HG02642 (cell line): Measurements from ENCODE around the gene GFRA1.
"Not testable (repeated sequence)": the region's sequence is repeated elsewhere in the genome, so short reads cannot be mapped to it uniquely, and the experiment has no call there.

Experiments
- ATAC-seq: cut with Tn5 transposase; IDR thresholded peaks from one replicate; pipeline ENCODE4 v1.9.1; 2021; ENCODE audit warnings: mild to moderate bottlenecking; ENCODE audit not compliant: unreplicated experiment, poor library complexity

The GFRA1 gene

DNA sequence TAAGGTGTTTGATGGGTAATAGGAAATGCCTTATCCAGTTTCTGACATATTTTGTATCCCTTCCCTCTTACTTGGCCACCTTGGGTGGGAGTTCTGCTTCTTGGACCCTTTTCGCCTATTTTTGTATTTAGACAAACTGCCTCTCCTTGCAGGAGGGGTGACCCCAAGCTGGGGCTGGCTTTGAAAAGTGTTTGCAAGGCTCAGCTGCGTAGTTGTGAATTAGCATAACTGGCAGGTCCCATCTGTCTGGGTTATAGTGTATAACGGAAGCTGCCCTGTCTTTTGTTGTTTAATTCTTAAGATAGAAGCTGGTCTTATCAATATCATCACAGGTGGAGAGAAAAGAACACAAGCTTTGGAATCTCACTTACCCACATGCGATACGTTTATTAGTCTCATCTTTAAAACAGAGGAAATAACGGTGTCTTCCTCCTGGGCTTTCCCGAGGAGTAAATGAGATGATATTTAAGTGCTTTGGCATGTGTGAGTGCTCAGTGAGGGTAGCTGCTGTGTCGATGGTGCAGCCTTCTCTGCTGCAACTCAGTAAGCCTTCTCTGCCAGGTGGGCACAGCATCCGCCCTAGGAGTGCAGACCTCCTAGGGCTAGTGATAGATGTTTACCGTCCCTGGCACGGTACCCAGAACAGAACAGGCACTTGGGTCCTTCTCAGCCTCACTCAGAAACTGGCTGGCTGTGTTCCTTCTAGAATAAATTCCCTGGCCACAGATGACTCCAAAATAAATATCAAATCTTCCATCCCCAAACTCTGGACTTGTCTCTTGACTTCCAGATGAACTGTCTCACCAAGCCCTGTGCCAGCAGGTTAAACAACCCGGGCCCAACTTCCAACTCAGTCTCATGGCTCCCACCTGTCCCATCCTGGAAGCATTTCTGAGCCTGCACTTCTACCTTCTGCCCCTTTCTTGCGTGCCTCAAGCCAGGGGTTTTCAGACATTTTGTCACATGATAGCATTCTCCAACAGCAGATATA is 227.3 kb downstream of the GFRA1 start:
- ATAC-seq = no peak

DNA sequence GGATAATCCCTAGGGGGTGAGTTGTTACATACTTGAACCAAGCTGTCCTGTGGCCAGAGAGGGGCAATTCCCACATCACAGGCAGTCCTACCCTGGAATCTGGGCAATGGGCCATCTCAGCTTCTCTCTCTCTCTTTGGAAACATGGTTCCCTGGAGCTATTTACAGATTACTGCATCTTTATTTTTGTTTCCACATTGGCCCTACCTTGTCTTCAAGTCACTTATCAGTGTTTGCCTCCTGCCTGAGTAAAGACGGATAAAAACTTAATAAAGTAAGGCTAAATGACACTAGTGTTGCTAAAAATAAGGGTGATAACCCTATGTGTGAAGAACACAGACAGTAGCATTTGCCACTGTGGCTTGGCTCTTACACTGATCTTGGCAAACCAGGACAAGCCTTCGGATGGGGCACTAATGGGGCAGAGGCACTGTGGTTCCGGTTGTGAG is 228.2 kb downstream of the GFRA1 start:
- ATAC-seq = no peak

DNA sequence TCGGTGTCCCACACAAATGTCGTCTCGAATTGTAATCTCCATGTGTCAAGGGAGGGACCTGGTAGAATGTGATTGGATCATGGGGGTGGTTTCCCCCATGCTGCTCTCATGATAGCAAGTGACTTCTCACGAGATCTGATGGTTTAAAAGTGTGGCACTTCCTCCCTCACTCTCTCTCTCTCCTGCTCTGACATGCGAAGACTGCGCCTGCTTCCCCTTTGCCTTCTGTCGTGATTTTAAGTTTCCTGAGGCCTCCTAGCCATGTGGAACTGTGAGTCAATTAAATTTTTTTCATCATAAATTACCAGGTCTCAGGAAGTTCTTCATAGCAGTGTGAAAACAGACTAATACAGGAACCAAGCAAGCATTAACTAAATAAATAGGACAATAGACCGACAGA is 229.1 kb downstream of the GFRA1 start:
- no peak for ATAC-seq

DNA sequence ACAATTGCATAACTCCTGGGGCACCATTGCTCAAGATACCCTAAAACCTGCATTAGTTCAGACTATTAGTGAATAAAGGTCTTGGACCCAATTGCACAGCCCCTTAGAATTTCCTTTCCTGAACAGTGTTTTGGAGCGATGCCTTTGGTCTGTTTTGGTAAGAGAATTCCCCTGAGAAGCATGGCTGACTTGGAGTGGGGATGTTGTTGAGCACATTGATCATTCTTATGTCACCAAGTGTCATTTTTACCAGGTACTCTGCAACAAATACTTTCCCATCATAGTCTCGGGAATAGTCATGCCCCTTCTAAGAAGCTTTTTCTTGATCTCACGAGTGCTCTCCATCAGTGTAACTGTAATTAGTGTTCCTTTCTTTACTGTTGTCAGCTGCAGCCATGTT is 229.7 kb downstream of the GFRA1 start:
- ATAC-seq = no peak

DNA sequence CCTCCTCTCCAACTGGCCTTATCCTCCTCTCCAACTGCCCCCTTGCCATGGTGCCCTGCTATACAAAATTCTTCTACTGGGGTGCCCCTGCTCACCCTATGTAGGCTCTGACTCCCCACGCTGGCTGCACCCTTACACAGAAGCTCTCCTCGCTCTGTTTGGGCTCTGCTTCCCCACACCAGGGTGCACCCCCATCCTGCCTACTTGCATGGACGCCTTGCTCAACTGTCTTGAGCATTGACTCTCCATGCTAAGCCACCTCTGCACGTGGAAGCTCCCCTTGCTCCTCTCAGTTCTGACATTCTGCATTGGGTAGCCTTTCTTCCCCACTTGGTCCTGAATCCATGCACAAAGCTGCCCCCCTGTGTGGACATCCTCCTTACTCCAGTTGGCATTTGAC is 231.1 kb downstream of the GFRA1 start:
- no peak for ATAC-seq

DNA sequence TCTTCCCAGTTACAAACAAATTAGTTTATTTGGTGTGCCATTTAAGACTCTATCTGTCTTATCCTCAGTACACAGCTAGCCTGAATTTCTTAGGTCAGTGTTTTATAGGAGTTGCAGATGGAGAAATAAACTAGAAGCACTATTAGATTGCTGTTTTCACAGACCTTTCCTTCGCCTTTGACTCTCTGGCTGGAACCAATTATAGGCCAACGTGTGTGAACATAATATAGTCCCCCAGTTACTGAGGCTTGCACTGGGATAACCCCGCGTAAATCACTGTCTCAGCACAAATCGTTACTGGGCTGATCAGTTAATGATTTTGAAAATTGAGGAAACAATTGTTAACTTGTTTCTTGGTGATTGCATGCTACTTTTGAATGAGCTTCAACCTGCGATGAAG is 233.4 kb downstream of the GFRA1 start:
- ATAC-seq = no peak

DNA sequence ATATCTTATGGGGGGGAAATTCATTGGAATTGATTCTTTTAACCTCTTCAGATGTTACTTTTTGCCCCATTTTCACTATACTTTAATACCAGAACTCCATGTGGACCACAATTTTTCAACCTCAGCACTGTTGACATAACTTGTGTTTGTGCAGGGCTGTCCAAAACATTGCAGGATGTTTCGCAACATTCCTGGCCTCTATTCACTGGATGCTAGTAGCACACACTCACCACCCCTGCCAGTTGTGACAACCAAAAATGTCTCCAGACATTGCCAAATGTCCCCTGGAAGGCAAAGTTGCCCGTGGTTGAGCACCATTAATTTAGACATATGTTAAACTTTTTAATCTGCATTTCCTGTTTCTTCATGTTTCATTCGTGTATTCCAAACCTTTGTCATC is 234.7 kb downstream of the GFRA1 start:
- no peak for ATAC-seq

DNA sequence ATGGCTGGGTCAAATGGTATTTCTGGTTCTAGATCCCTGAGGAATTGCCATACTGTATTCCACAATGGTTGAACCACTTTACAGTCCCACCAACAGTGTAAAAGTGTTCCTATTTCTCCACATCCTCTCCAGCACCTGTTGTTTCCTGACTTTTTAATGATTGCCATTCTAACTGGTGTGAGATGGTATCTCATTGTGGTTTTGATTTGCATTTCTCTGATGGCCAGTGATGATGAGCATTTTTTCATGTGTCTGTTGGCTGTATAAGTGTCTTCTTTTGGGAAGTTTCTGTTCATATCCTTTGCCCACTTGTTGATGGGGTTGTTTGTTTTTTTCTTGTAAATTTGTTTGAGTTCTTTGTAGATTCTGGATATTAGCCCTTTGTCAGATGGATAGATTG is 237.6 kb downstream of the GFRA1 start:
- not testable (repeated sequence) for ATAC-seq

DNA sequence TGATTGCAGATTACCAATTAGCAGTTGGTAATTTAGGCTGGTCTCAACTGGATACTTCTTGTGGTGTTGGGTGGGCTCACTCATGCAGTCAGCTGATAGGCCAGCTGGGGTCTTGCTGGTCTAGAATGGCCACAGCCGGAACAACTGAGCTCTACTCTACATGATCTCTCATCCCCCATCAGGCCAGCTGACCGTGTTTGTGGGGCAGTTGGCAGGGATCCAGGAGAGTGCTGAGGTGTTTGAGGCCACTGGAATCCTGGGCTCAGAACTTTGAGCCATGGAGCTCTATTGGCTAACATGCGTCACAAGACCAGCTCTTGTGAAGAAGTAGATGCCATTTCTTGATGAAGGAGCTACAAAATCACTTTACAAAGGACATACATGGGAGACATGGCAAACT is 242.4 kb downstream of the GFRA1 start:
- no peak for ATAC-seq

DNA sequence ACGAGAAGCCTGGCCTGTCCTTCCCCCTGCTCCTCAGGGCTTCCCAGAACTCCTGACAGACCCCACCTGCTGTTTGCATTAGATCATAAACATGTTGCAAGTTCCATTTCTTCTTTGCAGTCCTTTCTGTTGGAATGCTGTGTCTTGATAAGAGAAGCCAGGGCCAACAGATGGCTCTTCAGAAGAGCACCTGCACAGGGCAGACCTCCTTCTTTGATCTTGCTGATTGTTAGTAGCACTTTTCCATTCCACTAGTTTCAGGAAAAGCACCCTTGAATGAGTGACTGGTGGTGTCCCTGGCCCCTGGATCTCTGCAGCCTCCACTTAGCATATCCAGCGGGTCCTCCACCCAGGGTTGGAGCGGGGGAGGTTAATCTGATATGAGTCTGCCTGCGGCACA is 243.2 kb downstream of the GFRA1 start:
- ATAC-seq = no peak

DNA sequence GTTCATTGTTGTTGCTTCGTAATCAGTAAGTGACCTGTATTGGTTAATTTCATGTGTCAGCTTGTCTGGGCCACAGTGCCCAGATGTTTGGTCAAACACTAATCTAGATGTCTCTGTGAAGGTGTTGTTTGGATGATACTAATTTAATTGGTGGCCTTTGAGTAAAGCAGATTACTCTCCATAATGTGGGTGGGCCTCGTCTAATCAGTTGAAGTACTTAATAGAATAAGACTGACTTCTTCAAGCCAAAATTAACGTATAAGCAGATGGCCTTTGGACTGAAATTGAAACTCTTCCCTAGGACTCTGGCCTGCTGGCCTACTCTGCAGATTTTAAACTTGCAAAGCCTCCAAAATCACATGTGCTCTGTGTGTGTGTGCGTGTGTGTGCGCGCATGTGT is 245.7 kb downstream of the GFRA1 start:
- ATAC-seq = no peak

DNA sequence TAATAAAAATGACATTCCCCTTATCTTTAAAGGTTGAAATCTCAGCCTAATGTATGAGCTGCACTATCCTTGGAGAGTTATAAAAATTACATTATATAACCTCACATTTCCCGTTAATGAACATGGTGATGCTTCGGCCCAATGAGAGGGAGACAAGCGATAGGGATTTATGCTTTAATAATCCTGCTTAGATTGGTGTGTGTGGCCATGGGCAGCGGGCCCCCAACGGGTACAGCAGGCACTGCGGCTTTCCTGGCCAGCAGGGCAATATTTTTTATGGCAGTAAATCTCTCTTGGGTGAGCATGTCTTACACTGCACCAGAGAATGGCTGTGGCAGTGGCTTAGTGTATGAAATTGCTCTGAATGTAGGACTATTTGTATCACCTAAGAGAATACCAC is 246.3 kb downstream of the GFRA1 start:
- no peak for ATAC-seq

DNA sequence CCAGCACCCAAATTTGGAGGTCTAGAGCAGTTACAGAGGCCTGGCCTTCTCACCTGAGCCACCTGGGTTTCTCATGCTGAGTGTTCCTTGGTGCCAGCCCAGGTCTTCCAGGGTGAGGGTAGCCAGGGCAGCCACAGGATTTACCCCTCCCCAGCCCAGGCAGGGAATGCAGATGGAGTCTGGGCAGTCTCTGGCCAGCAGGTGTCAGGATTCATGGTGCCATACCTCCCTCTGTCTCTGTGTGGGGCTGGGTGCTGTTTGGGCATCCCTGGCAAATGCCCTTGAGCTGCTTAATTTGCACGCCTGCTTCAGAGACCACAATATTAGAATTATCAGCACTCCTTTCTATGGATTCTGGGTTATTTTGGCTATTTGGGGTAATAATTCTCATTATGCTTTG is 246.7 kb downstream of the GFRA1 start:
- no peak for ATAC-seq

DNA sequence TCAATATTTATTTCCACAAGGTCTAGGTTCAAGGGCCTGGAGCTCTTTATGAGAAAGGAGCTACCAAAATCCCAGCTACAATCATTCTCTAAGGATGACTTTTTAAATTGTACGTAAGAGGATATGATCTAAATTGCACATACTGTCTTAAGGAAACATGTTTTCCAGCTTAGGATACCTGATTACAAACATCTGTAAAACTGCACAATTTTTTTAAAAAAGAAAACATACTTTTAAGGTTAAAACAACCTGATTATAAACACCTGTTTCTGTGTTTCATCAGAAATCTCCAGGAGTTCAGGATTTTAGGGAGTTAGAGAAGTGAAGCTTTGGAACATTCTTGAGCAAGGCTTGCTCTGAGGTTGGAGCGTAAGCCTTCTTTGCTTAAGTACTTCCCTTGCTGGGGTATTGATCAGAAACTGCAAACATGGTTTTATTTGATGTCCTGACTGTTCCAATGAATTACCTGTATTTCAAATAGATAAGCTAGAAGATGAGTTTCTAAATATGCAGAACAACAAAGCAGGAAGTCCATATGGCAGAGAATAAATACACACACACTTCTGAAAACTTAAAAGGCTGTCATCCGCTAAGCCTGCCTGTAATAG is 248.6 kb downstream of the GFRA1 start:
- ATAC-seq = no peak

DNA sequence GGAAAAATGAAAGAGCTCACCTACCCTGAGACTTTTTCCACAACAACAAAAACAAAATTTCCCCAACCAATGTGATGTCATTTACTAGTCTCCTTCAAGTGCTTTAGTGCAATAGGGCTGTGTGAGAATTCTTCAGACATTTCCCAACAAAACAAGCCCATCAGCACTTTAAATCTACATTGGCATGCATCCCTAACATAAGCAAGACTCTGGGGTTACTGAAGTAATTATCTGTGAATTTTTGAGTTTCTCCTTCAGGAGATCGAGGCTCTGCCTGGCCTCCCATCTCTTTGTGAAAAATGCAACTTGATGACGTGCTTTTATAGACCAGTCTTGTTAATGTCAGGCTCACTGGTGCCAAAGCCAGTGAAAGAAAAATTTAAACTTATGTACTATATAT is 255.6 kb downstream of the GFRA1 start:
- ATAC-seq = no peak

DNA sequence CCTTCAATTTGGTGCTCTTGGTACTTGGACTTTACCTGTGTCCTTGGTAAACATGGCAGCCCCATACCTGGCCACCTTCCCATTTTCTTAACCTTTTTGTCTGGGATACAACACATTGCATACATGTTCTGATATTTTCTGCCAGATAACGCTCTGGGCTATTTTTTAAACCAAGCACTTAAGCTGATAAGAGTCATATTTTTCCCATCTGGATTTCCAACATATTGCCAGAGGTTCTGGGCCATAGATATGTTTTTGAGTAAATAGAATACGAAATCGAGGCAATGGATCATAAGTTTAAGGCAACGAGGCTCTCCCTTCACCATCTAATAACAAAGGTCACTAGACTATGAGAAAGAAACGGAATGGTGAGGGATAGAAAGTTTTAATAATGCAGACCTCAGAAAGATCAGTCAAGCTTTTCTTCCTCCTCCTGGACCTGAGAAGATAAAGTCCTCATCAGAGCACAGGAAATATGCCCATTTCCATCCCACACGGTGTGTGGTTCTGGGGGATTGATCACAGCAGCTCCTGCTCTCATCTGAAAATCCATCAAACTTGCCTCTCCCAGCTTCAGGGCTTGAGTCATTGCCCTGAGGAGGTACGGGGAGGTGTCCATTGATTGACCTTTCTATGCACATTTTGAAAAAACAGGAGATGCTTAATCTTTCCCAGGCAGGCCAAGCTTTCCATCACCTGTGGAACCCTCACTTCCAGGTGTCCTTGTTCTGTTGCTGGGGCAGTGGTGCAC is 257.2 kb downstream of the GFRA1 start:
- ATAC-seq = no peak

DNA sequence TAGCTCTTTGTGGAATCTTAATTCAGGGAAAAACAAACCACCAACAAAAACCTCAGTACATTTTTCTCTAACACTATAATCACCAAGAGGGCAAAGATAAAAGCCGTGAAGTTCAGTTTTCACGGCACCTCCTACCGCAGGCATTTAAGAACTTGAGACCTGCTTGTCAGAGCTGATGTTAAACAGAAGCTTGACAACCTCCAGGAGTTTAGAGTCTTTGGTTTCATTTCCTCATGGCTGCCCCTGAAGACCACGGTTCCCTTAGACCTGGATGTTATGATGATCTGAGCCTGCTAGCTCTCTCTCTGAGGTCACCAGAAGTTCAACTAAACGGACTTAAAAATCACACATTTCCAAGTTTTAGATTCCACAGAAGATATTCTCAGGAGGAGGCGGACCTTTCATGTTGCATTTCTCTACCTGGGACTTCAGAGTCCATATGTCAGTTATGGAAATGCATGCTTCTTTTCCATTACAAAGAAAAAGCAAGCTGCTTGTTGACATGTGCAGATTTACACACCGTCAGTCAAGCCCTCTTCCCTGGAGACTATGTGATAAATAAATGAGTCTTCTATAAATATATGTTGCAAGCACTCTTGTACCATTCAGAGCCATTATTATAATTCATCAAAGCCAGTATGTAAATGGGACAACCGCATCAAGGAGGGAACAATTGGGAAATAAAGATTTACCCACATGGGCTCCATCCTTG is 258.0 kb downstream of the GFRA1 start:
- ATAC-seq = no peak

DNA sequence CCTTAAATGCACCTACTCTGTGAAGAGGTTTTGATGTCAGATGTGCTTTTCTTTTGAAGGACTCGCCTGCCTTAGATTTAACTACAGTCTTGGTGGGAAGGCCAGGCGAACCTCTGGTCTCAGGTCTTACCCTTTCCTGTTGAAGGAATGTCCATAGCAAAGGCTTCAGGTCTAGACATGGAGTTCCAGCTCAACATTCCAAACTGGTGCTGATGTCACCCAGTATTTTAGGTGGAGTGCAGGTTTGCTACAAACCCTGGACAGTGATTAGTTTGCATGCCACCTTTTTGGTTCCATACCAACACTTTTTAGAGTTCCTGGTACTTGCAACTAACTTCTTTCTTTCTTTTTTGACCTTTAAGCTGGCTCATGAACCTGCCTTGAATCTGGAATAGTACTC is 258.7 kb downstream of the GFRA1 start:
- no peak for ATAC-seq

DNA sequence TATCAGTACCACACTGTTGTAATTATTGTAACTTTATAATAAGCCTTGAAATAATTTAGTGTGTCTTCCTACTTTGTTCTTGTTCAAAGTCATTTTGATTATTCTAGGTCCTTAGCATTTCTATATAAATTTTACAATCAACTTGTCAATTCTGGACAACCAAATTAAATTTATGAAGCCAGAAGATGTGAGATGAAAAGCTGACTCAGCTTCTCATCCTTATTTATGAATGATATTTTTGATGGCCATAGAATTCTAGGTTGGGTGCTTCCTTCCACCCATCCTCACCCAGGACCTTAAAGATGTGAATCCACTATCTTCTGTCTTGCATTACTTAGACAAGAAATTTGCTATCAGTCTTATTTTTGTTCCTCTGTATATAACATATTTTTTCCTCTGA is 261.1 kb downstream of the GFRA1 start:
- ATAC-seq = no peak

DNA sequence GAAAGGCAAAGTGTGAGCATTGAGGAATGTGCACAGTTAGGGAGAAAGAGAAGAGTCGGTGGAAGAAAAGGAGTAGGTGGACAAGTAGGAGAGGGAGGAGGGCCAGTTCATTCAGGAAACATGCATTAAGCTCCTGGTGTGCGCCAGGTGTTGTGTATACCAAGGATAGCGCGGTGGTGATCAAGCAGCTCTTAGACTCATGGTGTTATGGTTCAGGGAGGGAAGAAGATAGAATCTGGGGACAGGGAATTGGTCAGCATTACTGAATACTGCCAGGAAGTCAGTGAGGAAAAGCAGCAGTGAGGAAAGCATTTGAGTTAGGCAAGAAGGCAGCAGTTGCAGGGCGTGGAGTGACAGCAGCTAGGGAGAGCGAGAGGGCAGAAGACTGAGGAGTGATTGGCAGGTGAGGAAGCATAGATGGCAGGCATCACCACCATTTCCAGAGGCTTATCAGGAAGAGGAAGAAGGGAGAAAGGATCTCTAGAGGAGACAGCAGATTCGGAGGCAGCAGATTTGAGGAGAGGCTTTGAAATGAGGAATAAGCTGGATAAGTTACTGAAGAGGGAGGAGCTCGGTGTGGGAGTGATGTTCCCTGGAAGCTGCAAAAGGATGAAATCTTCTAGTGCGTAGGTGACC is 265.6 kb downstream of the GFRA1 start:
- ATAC-seq = no peak
